HepG2 (cell line): Measurements from ENCODE around the gene DHRS7. TPM values are rescaled to one million over a fixed set of nuclear protein-coding genes. Genes with fewer than 3 reads are reported as not detected.
A peak's percentile ranks its signal among the peaks of the same experiment; 100 is the strongest.

Source experiments
- CBFB ChIP-seq: sonication (generic); formaldehyde crosslinking; IDR thresholded peaks from 2 replicates; pipeline ENCODE4 v1.4.0; 2020; ENCODE audit warnings: missing genetic modification reagents
- ERF ChIP-seq: IDR thresholded peaks from 2 replicates; pipeline ENCODE4 v1.6.1; 2018; ENCODE audit warnings: missing biosample characterization, missing genetic modification reagents
- GZF1 ChIP-seq: sonication (generic); formaldehyde crosslinking; IDR thresholded peaks from 2 replicates; pipeline ENCODE4 v1.5.1; 2020; ENCODE audit warnings: mild to moderate bottlenecking, missing genetic modification reagents
- MTA1 ChIP-seq: sonication (generic); formaldehyde crosslinking; IDR thresholded peaks from 2 replicates; pipeline ENCODE4 v1.4.0; 2020; ENCODE audit warnings: missing genetic modification reagents, mild to moderate bottlenecking, borderline replicate concordance
- PLSCR1 ChIP-seq: sonication (generic); formaldehyde crosslinking; IDR thresholded peaks from 2 replicates; pipeline ENCODE4 v1.5.0; 2020; ENCODE audit warnings: missing genetic modification reagents, mild to moderate bottlenecking, borderline replicate concordance
- SKIL ChIP-seq: sonication (generic); formaldehyde crosslinking; IDR thresholded peaks from 2 replicates; pipeline ENCODE4 v1.8.0; 2022; ENCODE audit warnings: missing genetic modification reagents, mild to moderate bottlenecking, moderate library complexity, borderline replicate concordance
- SNAPC4 ChIP-seq: sonication (generic); formaldehyde crosslinking; IDR thresholded peaks from 2 replicates; pipeline ENCODE4 v1.4.0; 2020; ENCODE audit warnings: mild to moderate bottlenecking, missing genetic modification reagents
- SOX5 ChIP-seq: IDR thresholded peaks from 2 replicates; pipeline ENCODE4 v1.6.1; 2016; ENCODE audit warnings: borderline replicate concordance
- SP1 ChIP-seq, 2 experiments: fragments of 450-650 bp in 1 of 2; sonication (generic) in 1 of 2; formaldehyde crosslinking in 1 of 2; IDR thresholded peaks; 2 replicates each; pipeline versions ENCODE4 v1.4.0 to v1.6.1; 2016 to 2020; ENCODE audit warnings: missing genetic modification reagents in 1 of 2
- SP140L ChIP-seq: sonication (generic); formaldehyde crosslinking; IDR thresholded peaks from 2 replicates; pipeline ENCODE4 v1.4.0; 2020; ENCODE audit warnings: missing genetic modification reagents, borderline replicate concordance
- STAT5B ChIP-seq: sonication (generic); formaldehyde crosslinking; IDR thresholded peaks from 2 replicates; pipeline ENCODE4 v1.4.0; 2020; ENCODE audit warnings: missing genetic modification reagents
- TERF1 ChIP-seq: sonication (generic); formaldehyde crosslinking; IDR thresholded peaks from 2 replicates; pipeline ENCODE4 v1.8.0; 2022; ENCODE audit warnings: mild to moderate bottlenecking, missing genetic modification reagents, moderate library complexity
- ZBTB21 ChIP-seq: sonication (generic); formaldehyde crosslinking; IDR thresholded peaks from 2 replicates; pipeline ENCODE4 v1.4.0; 2020; ENCODE audit warnings: missing genetic modification reagents
- ZNF180 ChIP-seq: sonication (generic); formaldehyde crosslinking; IDR thresholded peaks from 2 replicates; pipeline ENCODE4 v1.4.0; 2020; ENCODE audit warnings: low read depth, missing genetic modification reagents, borderline replicate concordance
- ZNF383 ChIP-seq: sonication (generic); formaldehyde crosslinking; IDR thresholded peaks from 2 replicates; pipeline ENCODE4 v1.4.0; 2020; ENCODE audit warnings: missing genetic modification reagents, mild to moderate bottlenecking, borderline replicate concordance
- ZNF503 ChIP-seq: sonication (generic); formaldehyde crosslinking; IDR thresholded peaks from 2 replicates; pipeline ENCODE4 v1.4.0; 2020; ENCODE audit warnings: missing genetic modification reagents
- ZNF607 ChIP-seq: sonication (generic); formaldehyde crosslinking; IDR thresholded peaks from 2 replicates; pipeline ENCODE4 v1.5.1; 2020; ENCODE audit warnings: missing genetic modification reagents, mild to moderate bottlenecking, borderline replicate concordance
- polyA plus RNA-seq, 8 experiments: library from polyadenylated mRNA; depleted of rRNA in 3 of 8; stranded (reverse) in 7 of 8; unstranded in 1 of 8; fragments of >200 nt; fragmentation: Illumina TruSeq in 4 of 8; extraction: Trizol in 4 of 8; gene quantifications; 2 replicates each; pipeline versions ENCODE4 v1.2.1 to v1.2.3, GENCODE V29; 2011 to 2016; ENCODE audit warnings: low read depth in 4 of 8, missing spikeins in 1 of 8, mixed read lengths in 1 of 8; ENCODE audit not compliant: insufficient read depth in 1 of 8
- total RNA-seq, 5 experiments: library from RNA; depleted of rRNA; stranded (reverse); fragments of >200 nt; fragmentation: Illumina TruSeq; extraction: Trizol; gene quantifications; 2 replicates each; pipeline ENCODE4 v1.2.3, GENCODE V29; 2016; ENCODE audit warnings: low read depth in 1 of 5

DHRS7 gene
- total and polyA plus RNA-seq, 2 of the 13 experiments (the other 11 are each of a cell fraction or from before 2014, with no cell fraction given) = 20.8 to 44.4 TPM

GRCh38 chr14:60164712-60165546, at the start of gene DHRS7 (continued):
- TF ChIP-seq PLSCR1 (CRISPR knock-in tag) = no peak
- peak; percentile 90 for TF ChIP-seq ZNF607 (CRISPR knock-in tag)
- TF ChIP-seq CBFB (CRISPR knock-in tag) = peak; percentile 79; the same call in 1 of the 2 replicates
- TF ChIP-seq TERF1 (CRISPR knock-in tag) = no peak
- TF ChIP-seq ZBTB21 (CRISPR knock-in tag) = no peak
- peak; percentile 52; the same call in 1 of the 2 replicates for TF ChIP-seq SOX5
- TF ChIP-seq SKIL (CRISPR knock-in tag) = 0 out of 2 replicates have a peak, but pooled peaks have one; percentile 13
- TF ChIP-seq ZNF503 (CRISPR knock-in tag) = no peak
- no peak for TF ChIP-seq GZF1 (CRISPR knock-in tag)
- TF ChIP-seq SP1 (IDR thresholded peaks at IDR 0.05) = no peak
- 0 out of 2 replicates have a peak, but pooled peaks have one; percentile 37 for TF ChIP-seq SP1 (CRISPR knock-in tag; IDR thresholded peaks at IDR 0.05)
- no peak for TF ChIP-seq SNAPC4 (CRISPR knock-in tag)
- peak; percentile 69; the same call in 1 of the 2 replicates for TF ChIP-seq MTA1 (CRISPR knock-in tag)
- no peak for TF ChIP-seq ZNF180 (CRISPR knock-in tag)
- no peak for TF ChIP-seq SP140L (CRISPR knock-in tag)
- peak; percentile 32; the same call in 1 of the 2 replicates for TF ChIP-seq ERF (CRISPR knock-in tag)
- no peak for TF ChIP-seq STAT5B (CRISPR knock-in tag)
- no peak for TF ChIP-seq ZNF383 (CRISPR knock-in tag)
